Breast epithelium (tissue), 4 donors: Measurements from ENCODE around the gene BICC1. TPM values are rescaled to one million over a fixed set of nuclear protein-coding genes. Genes with fewer than 3 reads are reported as not detected.

ENCODE experiments used
- DNase-seq, 2 donors: peaks; one replicate each; pipeline ENCODE4 v3.0.0-alpha.2; 2019; ENCODE audit warnings: low spot score in 2 of 2
- H3K27ac ChIP-seq, 2 donors: fragments of 200-600 bp; sonication (generic) in 1 of 2; one replicate each; pipeline ENCODE4 v1.5.1; 2016 to 2019; ENCODE audit warnings: mild to moderate bottlenecking in 1 of 2
- H3K27me3 ChIP-seq, 2 donors: fragments of 200-600 bp; sonication (generic) in 1 of 2; one replicate each; pipeline versions ENCODE4 v1.5.1 to v1.6.0; 2017 to 2019; ENCODE audit warnings: control low read depth in 1 of 2, mild to moderate bottlenecking in 1 of 2
- H3K36me3 ChIP-seq: fragments of 200-600 bp; one replicate; pipeline ENCODE4 v1.5.1; 2019
- H3K4me1 ChIP-seq, 2 donors: fragments of 200-600 bp; sonication (generic); one replicate each; pipeline ENCODE4 v1.5.1; 2016 to 2019; ENCODE audit warnings: control low read depth in 1 of 2
- H3K4me3 ChIP-seq, 3 donors: fragments of 200-600 bp; sonication (generic); 1 replicate in 2 of 3; 2 replicates in 1 of 3; pipeline ENCODE4 v1.5.1; 2016 to 2019; ENCODE audit warnings: mild to moderate bottlenecking in 3 of 3, moderate library complexity in 2 of 3
- H3K9me3 ChIP-seq, 2 donors: fragments of 200-600 bp; sonication (generic) in 1 of 2; one replicate each; pipeline ENCODE4 v1.5.1; 2016 to 2019; ENCODE audit warnings: control low read depth in 1 of 2
- POLR2A ChIP-seq: fragments of 450-650 bp; IDR thresholded peaks from one replicate; pipeline ENCODE4 v1.6.1; 2016; ENCODE audit warnings: antibody characterized with exemption, mild to moderate bottlenecking, moderate library complexity
- POLR2AphosphoS5 ChIP-seq, 3 donors: sonication (generic); formaldehyde crosslinking; IDR thresholded peaks; one replicate each; pipeline ENCODE4 v1.6.1; 2017; ENCODE audit warnings: antibody characterized with exemption in 3 of 3
- intact Hi-C: fragments of 100-400 bp; cut with DNase I; formaldehyde crosslinking; loops from one replicate; pipeline ENCODE4 v1.15.1; 2023; ENCODE audit warnings: low total_unique reads
- total RNA-seq, 3 donors: library from RNA; depleted of rRNA; stranded (reverse); fragments of >200 nt; gene quantifications; one replicate each; pipeline ENCODE4 v1.1.0, GENCODE V29; 2016
- TF ChIP-seq, protein P1 (sequence below), 3 donors: fragments of 450-650 bp; IDR thresholded peaks; one replicate each; pipeline ENCODE4 v1.5.1; 2016 to 2017; ENCODE audit warnings: antibody characterized with exemption in 3 of 3, mild to moderate bottlenecking in 3 of 3, moderate library complexity in 3 of 3

Gene BICC1
- total RNA-seq, 3 donors from 2014 or later = 24.3 to 35.5 (median 26.2) TPM

DNA sequence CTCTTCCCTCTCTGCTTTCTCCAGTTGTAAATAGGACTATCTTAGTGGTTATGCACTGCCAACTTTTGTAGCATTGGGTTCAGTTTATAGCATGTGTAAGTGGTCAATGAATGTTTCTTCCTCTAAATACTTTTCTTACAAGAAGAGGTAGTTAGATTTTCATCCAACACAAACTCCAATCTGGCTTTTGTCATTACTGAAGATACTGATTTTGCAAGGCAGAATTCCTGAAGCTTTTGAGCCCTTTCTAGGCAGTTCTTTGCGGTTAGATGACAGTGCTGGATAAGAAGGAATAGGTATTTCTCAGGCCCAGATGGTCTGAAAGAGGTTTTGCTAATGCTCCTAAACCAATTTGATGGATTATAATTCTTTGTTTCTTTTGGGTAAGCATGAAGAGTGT, 60.5 kb downstream of the BICC1 start:
- intact Hi-C loops = no loop called here
- no peaks in the 10 kb centered on the region for H3K36me3 ChIP-seq
- peaks cover 0 to 2% of the 10 kb centered on the region in 2 donors for H3K4me1 ChIP-seq
- H3K27ac ChIP-seq = peak overlapping the region; percentile 0 to 72
- no peaks in the 10 kb centered on the region for H3K27me3 ChIP-seq
- TF ChIP-seq, protein P1, sequence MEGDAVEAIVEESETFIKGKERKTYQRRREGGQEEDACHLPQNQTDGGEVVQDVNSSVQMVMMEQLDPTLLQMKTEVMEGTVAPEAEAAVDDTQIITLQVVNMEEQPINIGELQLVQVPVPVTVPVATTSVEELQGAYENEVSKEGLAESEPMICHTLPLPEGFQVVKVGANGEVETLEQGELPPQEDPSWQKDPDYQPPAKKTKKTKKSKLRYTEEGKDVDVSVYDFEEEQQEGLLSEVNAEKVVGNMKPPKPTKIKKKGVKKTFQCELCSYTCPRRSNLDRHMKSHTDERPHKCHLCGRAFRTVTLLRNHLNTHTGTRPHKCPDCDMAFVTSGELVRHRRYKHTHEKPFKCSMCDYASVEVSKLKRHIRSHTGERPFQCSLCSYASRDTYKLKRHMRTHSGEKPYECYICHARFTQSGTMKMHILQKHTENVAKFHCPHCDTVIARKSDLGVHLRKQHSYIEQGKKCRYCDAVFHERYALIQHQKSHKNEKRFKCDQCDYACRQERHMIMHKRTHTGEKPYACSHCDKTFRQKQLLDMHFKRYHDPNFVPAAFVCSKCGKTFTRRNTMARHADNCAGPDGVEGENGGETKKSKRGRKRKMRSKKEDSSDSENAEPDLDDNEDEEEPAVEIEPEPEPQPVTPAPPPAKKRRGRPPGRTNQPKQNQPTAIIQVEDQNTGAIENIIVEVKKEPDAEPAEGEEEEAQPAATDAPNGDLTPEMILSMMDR (IDR thresholded peaks at IDR 0.05) = no peak
- TF ChIP-seq POLR2A (no peak), POLR2AphosphoS5 (IDR thresholded peaks at IDR 0.05) (no peak)
- DNase-seq = no peak
- H3K4me3 ChIP-seq = no peak overlapping the region
- no peaks in the 10 kb centered on the region for H3K9me3 ChIP-seq

DNA sequence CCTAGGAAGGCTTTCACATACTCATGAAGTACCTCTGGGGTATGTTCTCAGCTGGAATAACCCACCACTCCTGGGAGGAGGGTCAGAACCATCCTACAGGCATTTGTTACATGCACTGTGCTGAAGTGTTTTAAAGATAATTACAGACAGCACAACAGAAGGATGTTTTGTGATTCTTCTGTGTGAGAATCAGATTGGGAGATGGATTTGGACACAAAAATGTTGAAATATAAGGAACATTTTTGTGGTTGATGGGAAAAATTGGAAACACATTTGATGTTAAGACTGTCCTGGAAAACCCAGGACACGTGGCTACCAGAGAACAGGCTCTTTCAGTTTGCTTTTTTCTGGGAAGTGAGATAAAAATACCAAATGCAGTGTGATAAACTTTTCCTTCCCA, 61.4 kb downstream of the BICC1 start:
- no peak for DNase-seq
- H3K27ac ChIP-seq = peak overlapping the region; percentile 0 to 72
- H3K9me3 ChIP-seq = no peaks in the 10 kb centered on the region
- no peaks in the 10 kb centered on the region for H3K27me3 ChIP-seq
- H3K36me3 ChIP-seq = no peaks in the 10 kb centered on the region
- peaks cover 0 to 2% of the 10 kb centered on the region in 2 donors for H3K4me1 ChIP-seq
- intact Hi-C loops = no loop called here
- TF ChIP-seq POLR2A (no peak), POLR2AphosphoS5 (IDR thresholded peaks at IDR 0.05) (no peak)
- TF ChIP-seq, protein P1 (IDR thresholded peaks at IDR 0.05) = no peak
- H3K4me3 ChIP-seq = peak overlapping the region in 1 of 3 donors; percentile 7

DNA sequence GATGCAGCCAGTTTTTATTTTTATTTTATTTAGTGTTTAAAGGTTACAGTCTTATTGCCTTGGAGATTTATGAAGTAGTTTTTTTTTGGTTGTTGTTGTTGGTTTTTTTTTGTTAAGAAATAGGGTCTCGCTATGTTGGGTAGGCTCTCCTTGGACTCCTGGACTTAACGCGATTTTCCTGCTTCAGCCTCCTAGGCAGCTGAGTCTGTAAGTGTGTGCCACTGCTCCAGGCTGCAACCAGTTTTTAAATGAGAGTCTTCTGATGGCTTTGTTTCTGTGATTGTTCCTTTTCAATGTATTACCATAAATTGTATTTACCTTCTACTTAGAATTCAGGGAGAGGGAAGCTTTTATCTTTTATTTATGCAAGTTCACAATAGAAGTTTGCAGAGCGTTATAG, 62.8 kb downstream of the BICC1 start:
- Histone ChIP-seq H3K36me3 (no peaks in the 10 kb centered on the region), H3K27me3 (no peaks in the 10 kb centered on the region), H3K9me3 (no peaks in the 10 kb centered on the region), H3K27ac (peak overlapping the region in 1 of 2 donors; percentile 0), H3K4me1 (peaks cover 0 to 2% of the 10 kb centered on the region in 2 donors), H3K4me3 (no peak overlapping the region)
- intact Hi-C loops = no loop called here
- TF ChIP-seq, protein P1 (IDR thresholded peaks at IDR 0.05) = no peak
- TF ChIP-seq POLR2AphosphoS5 (IDR thresholded peaks at IDR 0.05) = no peak
- TF ChIP-seq POLR2A = no peak
- no peak for DNase-seq

DNA sequence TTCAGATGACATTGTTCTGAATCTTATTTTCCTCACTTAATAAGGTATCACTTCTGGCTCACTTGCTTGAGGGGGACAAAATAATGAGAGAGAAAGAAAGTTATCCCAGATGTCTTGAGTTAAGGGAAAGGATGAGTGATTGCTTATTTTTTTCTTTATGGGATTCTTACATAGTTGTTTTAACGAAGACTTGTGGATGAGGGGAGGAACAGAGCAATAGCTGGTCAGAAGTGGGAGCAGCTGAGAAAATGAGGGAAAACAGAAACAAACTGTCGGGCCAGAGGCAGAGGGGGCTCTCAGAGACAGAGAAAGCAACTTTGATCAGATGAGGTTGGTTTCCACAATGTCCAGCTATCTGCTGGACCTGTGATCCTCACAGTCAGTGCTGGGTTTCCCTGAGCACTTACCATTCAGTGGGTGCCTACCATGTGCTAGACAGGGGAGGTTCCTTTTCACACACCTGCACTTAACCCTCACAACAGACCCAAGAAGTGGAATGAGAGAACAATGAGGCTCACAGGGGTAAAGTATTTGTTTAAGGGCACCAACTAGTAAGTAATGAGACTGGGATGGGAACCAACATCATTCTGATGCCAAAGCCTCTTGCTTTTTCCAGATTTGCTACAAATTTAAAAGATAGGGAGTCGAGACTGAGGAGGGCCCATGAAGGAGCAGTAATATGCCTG, 64.2 kb downstream of the BICC1 start:
- peak overlapping the region in 1 of 3 donors; percentile 24 for H3K4me3 ChIP-seq
- DNase-seq = no peak
- no peaks in the 10 kb centered on the region for H3K36me3 ChIP-seq
- intact Hi-C loops = no loop called here
- no peaks in the 10 kb centered on the region for H3K9me3 ChIP-seq
- peaks cover 0 to 2% of the 10 kb centered on the region in 2 donors for H3K4me1 ChIP-seq
- no peak for TF ChIP-seq POLR2A
- TF ChIP-seq, protein P1 (IDR thresholded peaks at IDR 0.05) = no peak
- no peak for TF ChIP-seq POLR2AphosphoS5 (IDR thresholded peaks at IDR 0.05)
- H3K27ac ChIP-seq = peak overlapping the region; percentile 72 to 87
- H3K27me3 ChIP-seq = no peaks in the 10 kb centered on the region

DNA sequence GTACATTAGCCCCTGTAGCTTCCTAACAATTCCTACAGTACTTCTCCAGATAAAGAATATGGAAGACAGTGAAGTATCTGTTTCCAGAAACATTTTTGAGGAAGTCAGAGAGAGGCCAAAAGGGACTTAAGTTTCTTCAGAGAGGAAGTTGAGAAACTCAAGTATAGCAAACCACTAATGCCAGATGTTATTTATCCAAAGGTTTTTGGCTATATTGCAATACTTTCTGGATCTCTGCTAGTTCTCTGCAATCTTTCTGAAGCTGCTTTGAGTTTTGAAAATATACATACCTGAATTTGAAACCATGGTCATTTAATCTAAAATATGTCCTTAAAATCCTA, 64.7 kb downstream of the BICC1 start:
- peaks cover 0 to 2% of the 10 kb centered on the region in 2 donors for H3K4me1 ChIP-seq
- intact Hi-C loops = no loop called here
- TF ChIP-seq POLR2AphosphoS5 (IDR thresholded peaks at IDR 0.05) (no peak), POLR2A (no peak)
- TF ChIP-seq, protein P1 (IDR thresholded peaks at IDR 0.05) = no peak
- no peaks in the 10 kb centered on the region for H3K36me3 ChIP-seq
- H3K27me3 ChIP-seq = no peaks in the 10 kb centered on the region
- H3K27ac ChIP-seq = peak overlapping the region; percentile 72 to 87
- peaks cover 0 to under 1% of the 10 kb centered on the region in 2 donors for H3K9me3 ChIP-seq
- no peak overlapping the region for H3K4me3 ChIP-seq
- no peak for DNase-seq
